GM18870 (cell line): ENCODE data around the gene MED25.
"Not testable (repeated sequence)": the region's sequence is repeated elsewhere in the genome, so short reads cannot be mapped to it uniquely, and the experiment has no call there.

Source experiments
- ATAC-seq: cut with Tn5 transposase; IDR thresholded peaks from one replicate; pipeline ENCODE4 v1.9.1; 2021; ENCODE audit warnings: moderate library complexity; ENCODE audit not compliant: unreplicated experiment

MED25 gene

GRCh38 chr19:49812997-49813861, 4.9 kb upstream of the MED25 start, which contains the start of gene FUZ:
TSS of gene FUZ (minus strand) at chr19:49813292. CDS start at chr19:49813106, 186 bp downstream.
- peak; percentile 65 for ATAC-seq

GRCh38 chr19:49814010-49814409, 4.1 kb upstream of the MED25 start:
- ATAC-seq, result no peak

GRCh38 chr19:49816590-49816989, 1.5 kb upstream of the MED25 start:
- ATAC-seq, result no peak

GRCh38 chr19:49818649-49819370, 721 bp downstream of the MED25 start:
- no peak for ATAC-seq

GRCh38 chr19:49819452-49820115, 1.5 kb downstream of the MED25 start:
- not testable (repeated sequence) for ATAC-seq

- ATAC-seq, result no peak
These were observed 2.0 kb downstream of the MED25 start for GRCh38 chr19:49820125-49820524.

GRCh38 chr19:49823472-49823871, 5.4 kb downstream of the MED25 start:
- no peak for ATAC-seq

- ATAC-seq, result no peak
These were observed 6.6 kb downstream of the MED25 start for GRCh38 chr19:49824662-49825061.

- no peak for ATAC-seq
These were observed 8.9 kb downstream of the MED25 start for GRCh38 chr19:49827034-49827433.

- ATAC-seq, result no peak
These were observed 11.1 kb downstream of the MED25 start for GRCh38 chr19:49829200-49829599.

GRCh38 chr19:49829721-49830120, 11.6 kb downstream of the MED25 start:
- no peak for ATAC-seq

GRCh38 chr19:49830766-49831165, 12.7 kb downstream of the MED25 start:
- no peak for ATAC-seq

GRCh38 chr19:49831592-49831991, 13.5 kb downstream of the MED25 start:
- no peak for ATAC-seq

- no peak for ATAC-seq
These were observed 14.5 kb downstream of the MED25 start for GRCh38 chr19:49832556-49832955.

- no peak for ATAC-seq
These were observed 15.5 kb downstream of the MED25 start for GRCh38 chr19:49833599-49833998.

GRCh38 chr19:49835562-49835961, 17.5 kb downstream of the MED25 start:
- no peak for ATAC-seq

GRCh38 chr19:49836176-49837008, 18.3 kb downstream of the MED25 start:
- no peak for ATAC-seq

- no peak for ATAC-seq
These were observed 18.9 kb downstream of the MED25 start for GRCh38 chr19:49837009-49837310.

- ATAC-seq, result no peak
These were observed 19.3 kb downstream of the MED25 start for GRCh38 chr19:49837425-49837824.

- ATAC-seq, result no peak
These were observed 20.9 kb downstream of the MED25 start for GRCh38 chr19:49838885-49839588.
